ENCODE measurements around the gene ADPRHL1.
"Not testable (repeated sequence)": the region's sequence is repeated elsewhere in the genome, so short reads cannot be mapped to it uniquely, and the experiment has no call there.

Gene ADPRHL1

DNA sequence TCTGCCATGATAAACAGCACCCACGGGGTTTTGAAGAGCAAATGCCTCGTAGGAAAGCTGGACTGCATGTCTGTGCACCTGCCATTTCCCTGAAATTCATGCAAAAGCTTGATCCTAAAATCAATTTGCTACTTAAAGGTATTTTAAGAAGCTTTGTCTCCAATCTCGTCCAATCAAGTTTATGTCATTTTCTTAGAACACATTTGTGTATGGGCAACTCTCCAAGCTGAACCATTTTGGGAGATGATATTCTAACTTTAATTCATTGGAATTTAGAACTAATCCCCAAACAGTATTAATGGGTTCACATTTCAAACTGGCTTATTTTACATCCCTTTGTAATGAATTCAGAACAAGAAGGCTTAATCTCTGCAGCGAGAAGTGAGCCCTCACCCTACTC lies 822 bp downstream of the ADPRHL1 start:
- no peaks in the 10 kb centered on the region for H3K36me3 Mint-ChIP-seq
- H3K27me3 Mint-ChIP-seq, result no peaks in the 10 kb centered on the region
- H3K4me1 Mint-ChIP-seq (ENCODE audit: low read depth), result peaks cover 2% of the 10 kb centered on the region
- H3K4me3 Mint-ChIP-seq, result no peak overlapping the region
- no peak overlapping the region for H3K27ac Mint-ChIP-seq
- no peaks in the 10 kb centered on the region for H3K9me3 Mint-ChIP-seq (ENCODE audit: low read depth)

DNA sequence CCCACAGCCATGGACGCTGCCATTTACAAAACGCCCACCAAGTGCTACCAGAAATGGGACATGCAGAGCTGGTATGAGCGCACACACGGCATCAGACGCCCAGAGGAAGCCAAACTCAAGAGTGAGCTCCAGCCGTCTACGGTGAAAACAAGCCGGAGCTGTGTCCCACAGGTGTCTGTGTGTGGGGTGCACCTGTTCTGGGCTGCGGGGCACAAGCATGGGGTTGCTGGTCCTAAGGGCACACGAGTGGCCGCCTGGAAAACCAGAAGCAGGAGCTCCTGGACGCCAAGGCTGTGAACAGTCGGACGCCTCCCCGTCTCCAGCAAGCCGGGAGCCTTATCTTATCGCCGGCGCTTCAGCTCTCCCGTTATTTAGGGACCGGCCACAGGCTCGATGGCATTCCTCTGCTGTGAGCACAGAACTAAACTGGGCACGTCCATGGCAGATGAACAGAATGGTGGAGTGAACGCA lies 1.3 kb downstream of the ADPRHL1 start:
- Mint-ChIP-seq H3K36me3 (no peaks in the 10 kb centered on the region), H3K9me3 (ENCODE audit: low read depth) (no peaks in the 10 kb centered on the region), H3K27me3 (no peaks in the 10 kb centered on the region), H3K4me3 (no peak overlapping the region), H3K4me1 (ENCODE audit: low read depth) (peaks cover 2% of the 10 kb centered on the region), H3K27ac (no peak overlapping the region)

DNA sequence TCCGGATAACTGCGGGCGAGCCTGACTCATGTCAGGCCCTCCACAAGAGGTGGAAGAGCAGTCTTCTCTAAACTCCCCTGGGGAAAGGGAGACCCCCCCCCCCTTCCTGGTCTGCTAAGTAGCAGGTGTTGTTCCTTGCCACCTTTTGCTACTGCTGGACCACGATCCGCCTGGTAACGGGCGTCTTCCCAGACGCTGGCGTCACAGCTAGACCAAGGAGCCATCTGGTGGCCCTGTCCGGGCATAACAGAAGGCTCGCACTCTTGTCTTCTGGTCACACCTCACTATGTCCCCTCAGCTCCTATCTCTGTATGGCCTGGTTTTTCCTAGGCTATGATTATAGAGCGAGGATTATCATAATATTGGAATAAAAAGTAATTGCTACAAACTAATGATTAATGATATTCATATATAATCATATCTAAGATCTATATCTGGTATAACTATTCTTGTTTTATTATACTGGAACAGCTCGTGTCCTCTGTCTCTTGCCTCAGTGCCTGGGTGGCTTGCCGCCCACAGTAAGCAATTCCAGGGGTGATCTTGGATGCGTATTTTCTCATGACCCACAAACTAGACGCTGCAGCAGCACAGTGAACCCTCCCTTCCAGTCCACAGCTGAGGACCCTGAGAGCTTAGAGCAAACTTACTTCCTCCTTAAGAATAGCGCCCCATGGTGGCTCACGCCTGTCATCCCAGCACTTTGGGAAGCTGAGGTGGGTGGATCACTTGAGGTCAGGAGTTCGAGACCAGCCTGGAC lies 2.2 kb downstream of the ADPRHL1 start:
- H3K27ac Mint-ChIP-seq; H3K36me3 Mint-ChIP-seq; H3K4me3 Mint-ChIP-seq; H3K4me1 Mint-ChIP-seq (ENCODE audit: low read depth); H3K9me3 Mint-ChIP-seq (ENCODE audit: low read depth); H3K27me3 Mint-ChIP-seq: not testable (repeated sequence)

DNA sequence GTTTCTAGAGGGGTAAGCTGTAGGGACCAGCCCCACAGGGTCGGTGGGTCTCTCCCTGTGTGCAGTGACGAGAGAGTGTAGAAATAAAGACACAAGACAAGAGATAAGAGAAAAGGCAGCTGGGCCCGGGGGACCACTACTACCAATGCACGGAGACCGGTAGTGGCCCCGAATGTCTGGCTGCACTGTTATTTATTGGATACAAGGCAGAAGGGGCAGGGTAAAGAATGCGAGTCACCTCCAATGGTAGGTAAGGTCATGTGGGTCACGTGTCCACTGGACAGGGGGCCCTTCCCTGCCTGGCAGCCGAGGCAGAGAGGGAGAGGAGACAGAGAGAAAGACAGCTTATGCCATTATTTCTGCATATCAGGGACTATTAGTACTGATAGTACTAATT lies 2.9 kb downstream of the ADPRHL1 start:
- not testable (repeated sequence) for H3K27ac Mint-ChIP-seq; H3K9me3 Mint-ChIP-seq (ENCODE audit: low read depth); H3K4me1 Mint-ChIP-seq (ENCODE audit: low read depth); H3K4me3 Mint-ChIP-seq; H3K27me3 Mint-ChIP-seq; H3K36me3 Mint-ChIP-seq

DNA sequence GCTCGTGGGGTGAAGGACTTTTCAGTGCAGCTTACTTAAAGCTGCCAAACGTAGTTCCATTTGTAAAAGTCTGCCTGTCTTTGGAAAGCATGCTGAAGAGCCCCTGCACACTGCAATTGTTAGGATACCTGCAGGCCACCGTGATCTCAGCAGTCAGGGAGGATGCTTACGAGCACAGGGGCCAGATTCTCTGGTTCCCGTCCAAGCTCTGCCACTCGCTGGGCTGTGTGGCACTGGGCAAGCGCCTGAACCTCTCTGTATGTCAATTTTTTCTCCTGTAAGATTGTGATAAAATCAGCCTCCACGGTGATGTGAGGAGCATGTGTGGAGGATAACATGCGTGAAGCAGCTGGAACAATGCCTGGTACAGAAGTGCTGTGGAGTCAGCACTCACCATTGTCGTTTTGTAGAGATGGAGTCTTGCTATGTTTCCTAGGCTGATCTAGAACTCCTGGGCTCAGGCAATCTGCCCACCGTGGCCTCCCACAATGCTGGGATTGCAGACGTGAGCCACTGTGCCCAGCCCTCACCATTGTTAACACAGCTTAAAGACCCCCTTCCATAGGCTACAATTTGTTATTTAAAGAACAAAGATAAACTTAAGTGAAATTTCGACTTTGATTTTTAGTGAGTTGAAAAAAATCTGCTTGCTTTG lies 3.5 kb downstream of the ADPRHL1 start:
- no peaks in the 10 kb centered on the region for H3K9me3 Mint-ChIP-seq (ENCODE audit: low read depth)
- H3K27me3 Mint-ChIP-seq, result no peaks in the 10 kb centered on the region
- no peak overlapping the region for H3K27ac Mint-ChIP-seq
- H3K4me3 Mint-ChIP-seq, result peak overlapping the region; percentile 35
- peaks cover 2% of the 10 kb centered on the region for H3K4me1 Mint-ChIP-seq (ENCODE audit: low read depth)
- no peaks in the 10 kb centered on the region for H3K36me3 Mint-ChIP-seq

DNA sequence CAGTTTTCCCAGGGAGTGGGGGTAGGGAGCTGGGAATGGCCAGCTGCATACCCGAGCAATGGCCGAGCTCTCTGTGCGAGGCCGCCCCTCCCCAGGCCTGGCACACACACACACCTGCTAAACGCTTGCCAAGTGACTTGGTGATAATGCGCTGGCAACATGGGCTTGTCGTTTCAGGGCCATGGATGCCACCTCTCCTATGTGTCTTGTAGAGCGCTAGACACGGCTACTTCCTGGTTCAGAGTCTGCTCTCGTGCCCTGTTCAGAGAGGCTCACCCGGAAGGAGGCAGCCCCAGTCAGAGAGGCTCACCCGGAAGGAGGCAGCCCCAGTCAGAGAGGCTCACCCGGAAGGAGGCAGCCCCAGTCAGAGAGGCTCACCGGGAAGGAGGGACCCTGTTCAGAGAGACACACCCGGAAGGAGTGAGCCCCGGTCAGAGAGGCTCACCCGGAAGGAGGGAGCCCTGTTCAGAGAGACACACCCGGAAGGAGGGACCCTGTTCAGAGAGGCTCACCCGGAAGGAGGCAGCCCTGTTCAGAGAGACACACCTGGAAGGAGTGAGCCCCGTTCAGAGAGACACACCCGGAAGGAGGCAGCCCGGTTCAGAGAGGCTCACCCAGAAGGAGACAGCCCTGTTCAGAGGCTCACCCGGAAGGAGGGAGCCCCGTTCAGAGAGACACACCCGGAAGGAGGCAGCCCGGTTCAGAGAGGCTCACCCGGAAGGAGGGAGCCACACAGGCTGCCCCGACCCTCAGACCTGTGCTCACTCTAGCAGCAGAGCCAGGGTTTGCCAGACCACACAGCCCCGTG lies 4.2 kb downstream of the ADPRHL1 start:
- H3K9me3 Mint-ChIP-seq (ENCODE audit: low read depth), result no peaks in the 10 kb centered on the region
- no peak overlapping the region for H3K27ac Mint-ChIP-seq
- peak overlapping the region; percentile 35 for H3K4me3 Mint-ChIP-seq

DNA sequence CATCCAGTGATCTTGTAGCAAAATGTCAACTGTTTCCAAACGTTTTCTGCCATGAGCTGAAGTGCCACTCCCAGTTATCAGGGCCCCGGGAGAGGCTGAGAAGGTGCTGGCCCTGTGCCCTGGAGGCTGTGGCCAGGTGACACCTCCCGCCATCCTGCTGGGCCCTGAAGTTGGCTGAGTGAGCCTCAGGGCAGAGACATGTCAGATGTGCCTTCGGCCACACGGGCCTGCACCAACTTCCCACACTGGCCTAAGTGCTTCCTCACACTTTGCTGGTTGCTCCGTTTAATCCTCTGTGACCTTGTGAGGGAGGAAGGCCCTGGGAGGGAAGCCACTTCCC lies 4.8 kb downstream of the ADPRHL1 start:
- H3K27me3 Mint-ChIP-seq, result no peaks in the 10 kb centered on the region
- peaks cover 2% of the 10 kb centered on the region for H3K4me1 Mint-ChIP-seq (ENCODE audit: low read depth)
- no peak overlapping the region for H3K4me3 Mint-ChIP-seq
- no peaks in the 10 kb centered on the region for H3K9me3 Mint-ChIP-seq (ENCODE audit: low read depth)
- H3K27ac Mint-ChIP-seq, result no peak overlapping the region
- no peaks in the 10 kb centered on the region for H3K36me3 Mint-ChIP-seq

More for the DNA sequence above, 4.2 kb downstream of the ADPRHL1 start:
- Mint-ChIP-seq H3K36me3 (no peaks in the 10 kb centered on the region), H3K4me1 (ENCODE audit: low read depth) (peaks cover 2% of the 10 kb centered on the region), H3K27me3 (no peaks in the 10 kb centered on the region)

GRCh38 chr13:113447596-113447995 lies 5.7 kb downstream of the ADPRHL1 start:
- peaks cover 4% of the 10 kb centered on the region for H3K36me3 Mint-ChIP-seq
- H3K4me1 Mint-ChIP-seq (ENCODE audit: low read depth), result peaks cover 2% of the 10 kb centered on the region
- no peak overlapping the region for H3K4me3 Mint-ChIP-seq
- H3K27me3 Mint-ChIP-seq, result no peaks in the 10 kb centered on the region
- H3K27ac Mint-ChIP-seq, result no peak overlapping the region
- no peaks in the 10 kb centered on the region for H3K9me3 Mint-ChIP-seq (ENCODE audit: low read depth)

DNA sequence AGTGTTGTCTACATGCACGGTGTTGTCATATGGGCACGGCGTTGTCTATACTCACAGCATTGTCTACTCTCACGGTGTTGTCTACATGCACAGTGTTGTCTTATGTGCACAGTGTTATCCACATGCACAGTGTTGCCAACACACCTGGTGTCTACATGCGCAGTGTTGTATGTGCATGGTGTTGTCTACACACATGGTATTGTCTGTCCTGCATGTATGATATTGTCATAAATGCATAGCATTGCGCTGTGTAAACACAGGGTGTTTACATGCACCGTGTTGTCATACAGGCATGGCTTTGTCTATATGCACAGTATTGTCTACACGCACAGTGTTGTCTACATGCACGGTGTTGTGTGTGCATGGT lies 6.8 kb downstream of the ADPRHL1 start:
- Mint-ChIP-seq H3K4me3 (no peak overlapping the region), H3K36me3 (peaks cover 7% of the 10 kb centered on the region), H3K9me3 (ENCODE audit: low read depth) (no peaks in the 10 kb centered on the region), H3K4me1 (ENCODE audit: low read depth) (peaks cover 2% of the 10 kb centered on the region), H3K27me3 (no peaks in the 10 kb centered on the region), H3K27ac (no peak overlapping the region)

- H3K27ac Mint-ChIP-seq, result no peak overlapping the region
- no peak overlapping the region for H3K4me3 Mint-ChIP-seq
- peaks cover 2% of the 10 kb centered on the region for H3K4me1 Mint-ChIP-seq (ENCODE audit: low read depth)
- H3K9me3 Mint-ChIP-seq (ENCODE audit: low read depth), result no peaks in the 10 kb centered on the region
- H3K27me3 Mint-ChIP-seq, result no peaks in the 10 kb centered on the region
- peaks cover 7% of the 10 kb centered on the region for H3K36me3 Mint-ChIP-seq
These were observed 7.3 kb downstream of the ADPRHL1 start for GRCh38 chr13:113445791-113446487.

GRCh38 chr13:113443991-113444390 lies 9.3 kb downstream of the ADPRHL1 start:
- no peaks in the 10 kb centered on the region for H3K9me3 Mint-ChIP-seq (ENCODE audit: low read depth)
- H3K27ac Mint-ChIP-seq, result no peak overlapping the region
- no peak overlapping the region for H3K4me3 Mint-ChIP-seq
- H3K27me3 Mint-ChIP-seq, result no peaks in the 10 kb centered on the region
- H3K36me3 Mint-ChIP-seq, result peaks cover 7% of the 10 kb centered on the region
- no peaks in the 10 kb centered on the region for H3K4me1 Mint-ChIP-seq (ENCODE audit: low read depth)

- no peaks in the 10 kb centered on the region for H3K9me3 Mint-ChIP-seq (ENCODE audit: low read depth)
- H3K27ac Mint-ChIP-seq, result no peak overlapping the region
- no peak overlapping the region for H3K4me3 Mint-ChIP-seq
- no peaks in the 10 kb centered on the region for H3K4me1 Mint-ChIP-seq (ENCODE audit: low read depth)
- H3K36me3 Mint-ChIP-seq, result peaks cover 7% of the 10 kb centered on the region
- H3K27me3 Mint-ChIP-seq, result no peaks in the 10 kb centered on the region
These were observed 10.3 kb downstream of the ADPRHL1 start for GRCh38 chr13:113442985-113443362.

DNA sequence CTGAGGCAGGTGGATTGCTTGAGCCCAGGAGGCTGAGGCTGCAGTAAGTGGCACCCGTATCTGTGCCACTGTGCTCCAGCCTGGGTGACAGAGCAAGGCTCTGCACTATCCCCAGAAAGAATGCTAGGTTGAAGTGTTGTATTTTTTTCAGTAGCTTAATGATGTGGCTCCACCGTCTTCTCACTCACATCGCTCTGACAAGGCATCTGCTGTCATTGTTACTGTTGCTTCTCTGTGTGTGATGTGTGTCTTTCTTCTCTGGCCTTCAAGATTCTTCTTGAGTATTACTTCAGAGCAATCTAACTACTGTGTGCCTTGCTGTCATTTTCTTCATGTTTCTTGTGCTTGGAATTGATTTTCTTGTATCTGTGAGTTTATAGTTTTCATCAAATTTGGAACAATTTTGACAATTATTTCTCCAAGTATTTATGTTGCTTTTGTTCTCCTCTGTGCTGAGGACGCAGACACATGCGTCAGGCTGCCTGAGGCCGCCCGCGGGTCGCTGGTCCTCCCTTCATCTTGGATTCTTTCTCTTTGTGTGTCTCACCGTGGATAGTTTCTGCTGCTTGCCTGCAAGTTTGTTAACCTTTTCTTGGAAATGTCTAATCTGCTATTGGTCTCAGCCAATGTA lies 10.8 kb downstream of the ADPRHL1 start:
- H3K9me3 Mint-ChIP-seq (ENCODE audit: low read depth), result no peaks in the 10 kb centered on the region
- H3K36me3 Mint-ChIP-seq, result peaks cover 7% of the 10 kb centered on the region
- no peaks in the 10 kb centered on the region for H3K4me1 Mint-ChIP-seq (ENCODE audit: low read depth)
- H3K4me3 Mint-ChIP-seq, result no peak overlapping the region
- H3K27me3 Mint-ChIP-seq, result no peaks in the 10 kb centered on the region
- H3K27ac Mint-ChIP-seq, result no peak overlapping the region

GRCh38 chr13:113441661-113442060 lies 11.6 kb downstream of the ADPRHL1 start:
- Mint-ChIP-seq H3K27me3 (no peaks in the 10 kb centered on the region), H3K4me3 (no peak overlapping the region), H3K36me3 (peaks cover 7% of the 10 kb centered on the region), H3K4me1 (ENCODE audit: low read depth) (no peaks in the 10 kb centered on the region), H3K27ac (no peak overlapping the region), H3K9me3 (ENCODE audit: low read depth) (no peaks in the 10 kb centered on the region)

All from activated naive CD8-positive, alpha-beta T cell (primary cell).